WTC11 (cell line): Measurements from ENCODE around the gene P2RY6. TPM values are rescaled to one million over a fixed set of nuclear protein-coding genes. Genes with fewer than 3 reads are reported as not detected.

Source experiments
- ATAC-seq: fragments of 200-7000 bp; cut with Tn5 transposase; 2 replicates; pipeline ENCODE4 v1.10.0; 2021; ENCODE audit warnings: mild to moderate bottlenecking, moderate library complexity
- CTCF ChIA-PET: fragments of 300-600 bp; sonication (Branson Sonifier 250); formaldehyde crosslinking; loops from one replicate; lab custom pipeline; 2021; ENCODE audit warnings: antibody characterized with exemption; lab: Charles Lee
- POLR2A ChIA-PET: fragments of 350-600 bp; sonication (Branson Sonifier 250); formaldehyde crosslinking; loops from one replicate; lab custom pipeline; 2021; ENCODE audit warnings: antibody characterized with exemption; lab: Charles Lee
- DNase-seq: peaks from one replicate; pipeline ENCODE4 v3.0.0; 2021; ENCODE audit warnings: low spot score
- H3K27ac Mint-ChIP-seq: 2 replicates; pipeline ENCODE4 v1.8.0; 2021; ENCODE audit warnings: mixed read lengths
- H3K27me3 Mint-ChIP-seq: 2 replicates; pipeline ENCODE4 v1.8.0; 2021; ENCODE audit warnings: low read depth, mild to moderate bottlenecking, moderate library complexity, mixed read lengths
- H3K36me3 Mint-ChIP-seq: 2 replicates; pipeline ENCODE4 v1.8.0; 2021; ENCODE audit warnings: mixed read lengths
- H3K4me1 Mint-ChIP-seq: 2 replicates; pipeline ENCODE4 v1.8.0; 2022; ENCODE audit warnings: mixed read lengths
- H3K4me3 Mint-ChIP-seq: 2 replicates; pipeline ENCODE4 v1.8.0; 2021; ENCODE audit warnings: mild to moderate bottlenecking, moderate library complexity, mixed read lengths
- H3K9me3 Mint-ChIP-seq: 2 replicates; pipeline ENCODE4 v1.8.0; 2021; ENCODE audit warnings: mixed read lengths
- E2F4 ChIP-seq: sonication (generic); formaldehyde crosslinking; IDR thresholded peaks from 2 replicates; pipeline ENCODE4 v1.8.1; 2022; ENCODE audit warnings: low read depth, mild to moderate bottlenecking, moderate library complexity, missing genetic modification reagents, borderline replicate concordance
- ESRRA ChIP-seq: sonication (generic); formaldehyde crosslinking; IDR thresholded peaks from 2 replicates; pipeline ENCODE4 v1.8.1; 2022; ENCODE audit warnings: mild to moderate bottlenecking, missing genetic modification reagents, borderline replicate concordance
- FOXP4 ChIP-seq: sonication (generic); formaldehyde crosslinking; IDR thresholded peaks from 2 replicates; pipeline ENCODE4 v1.8.0; 2022; ENCODE audit warnings: mild to moderate bottlenecking, missing genetic modification reagents
- PREB ChIP-seq: sonication (generic); formaldehyde crosslinking; IDR thresholded peaks from 2 replicates; pipeline ENCODE4 v1.8.1; 2022; ENCODE audit warnings: mild to moderate bottlenecking, missing genetic modification reagents, moderate library complexity, borderline replicate concordance
- PRRX2 ChIP-seq: fragments of 250-450 bp; sonication (Bioruptor Pico); IDR thresholded peaks from 2 replicates; pipeline ENCODE4 v1.8.0; 2021; ENCODE audit warnings: mild to moderate bottlenecking
- TP53 ChIP-seq: sonication (generic); formaldehyde crosslinking; IDR thresholded peaks from 2 replicates; pipeline ENCODE4 v1.8.1; 2023; ENCODE audit warnings: mild to moderate bottlenecking, missing genetic modification reagents
- ZBTB21 ChIP-seq: sonication (generic); formaldehyde crosslinking; IDR thresholded peaks from 2 replicates; pipeline ENCODE4 v1.8.1; 2023; ENCODE audit warnings: mild to moderate bottlenecking, missing genetic modification reagents, borderline replicate concordance
- ZNF121 ChIP-seq: sonication (generic); formaldehyde crosslinking; IDR thresholded peaks from 2 replicates; pipeline ENCODE4 v1.8.0; 2023; ENCODE audit warnings: missing genetic modification reagents
- ZNF317 ChIP-seq: sonication (generic); formaldehyde crosslinking; IDR thresholded peaks from 2 replicates; pipeline ENCODE4 v1.8.1; 2023; ENCODE audit warnings: low read depth, mild to moderate bottlenecking, moderate library complexity, missing genetic modification reagents, borderline replicate concordance
- ZNF416 ChIP-seq: fragments of 250-450 bp; sonication (Bioruptor Pico); IDR thresholded peaks from 2 replicates; pipeline ENCODE4 v1.9.0; 2021; ENCODE audit warnings: mild to moderate bottlenecking, inconsistent platforms
- ZNF425 ChIP-seq: fragments of 250-450 bp; sonication (Bioruptor Pico); conservative IDR thresholded peaks from 2 replicates; pipeline ENCODE4 v1.9.0; 2021; ENCODE audit warnings: mild to moderate bottlenecking
- ZNF512 ChIP-seq: sonication (generic); formaldehyde crosslinking; IDR thresholded peaks from 2 replicates; pipeline ENCODE4 v1.8.1; 2022; ENCODE audit warnings: missing genetic modification reagents, borderline replicate concordance
- total RNA-seq: library from RNA; stranded (reverse); gene quantifications from 3 replicates; pipeline ENCODE4 v1.2.3, GENCODE V29; 2021
- TF ChIP-seq, protein P1 (sequence below): sonication (generic); formaldehyde crosslinking; IDR thresholded peaks from 2 replicates; pipeline ENCODE4 v1.8.1; 2023; ENCODE audit warnings: mild to moderate bottlenecking, missing genetic modification reagents, moderate library complexity
- TF ChIP-seq, protein P2 (sequence below): sonication (generic); formaldehyde crosslinking; IDR thresholded peaks from 2 replicates; pipeline ENCODE4 v1.8.0; 2023; ENCODE audit warnings: missing genetic modification reagents, mild to moderate bottlenecking, borderline replicate concordance
- TF ChIP-seq, protein P3 (sequence below): sonication (generic); formaldehyde crosslinking; IDR thresholded peaks from 2 replicates; pipeline ENCODE4 v1.8.0; 2022; ENCODE audit warnings: mild to moderate bottlenecking, missing genetic modification reagents

Gene P2RY6
- total RNA-seq, 1 experiment from 2014 or later, result not detected

- peaks cover 41% of the 10 kb centered on the region for H3K4me1 Mint-ChIP-seq
- TF ChIP-seq, protein P1, sequence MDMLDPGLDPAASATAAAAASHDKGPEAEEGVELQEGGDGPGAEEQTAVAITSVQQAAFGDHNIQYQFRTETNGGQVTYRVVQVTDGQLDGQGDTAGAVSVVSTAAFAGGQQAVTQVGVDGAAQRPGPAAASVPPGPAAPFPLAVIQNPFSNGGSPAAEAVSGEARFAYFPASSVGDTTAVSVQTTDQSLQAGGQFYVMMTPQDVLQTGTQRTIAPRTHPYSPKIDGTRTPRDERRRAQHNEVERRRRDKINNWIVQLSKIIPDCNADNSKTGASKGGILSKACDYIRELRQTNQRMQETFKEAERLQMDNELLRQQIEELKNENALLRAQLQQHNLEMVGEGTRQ (CRISPR knock-in tag), result no peak
- TF ChIP-seq, protein P2, sequence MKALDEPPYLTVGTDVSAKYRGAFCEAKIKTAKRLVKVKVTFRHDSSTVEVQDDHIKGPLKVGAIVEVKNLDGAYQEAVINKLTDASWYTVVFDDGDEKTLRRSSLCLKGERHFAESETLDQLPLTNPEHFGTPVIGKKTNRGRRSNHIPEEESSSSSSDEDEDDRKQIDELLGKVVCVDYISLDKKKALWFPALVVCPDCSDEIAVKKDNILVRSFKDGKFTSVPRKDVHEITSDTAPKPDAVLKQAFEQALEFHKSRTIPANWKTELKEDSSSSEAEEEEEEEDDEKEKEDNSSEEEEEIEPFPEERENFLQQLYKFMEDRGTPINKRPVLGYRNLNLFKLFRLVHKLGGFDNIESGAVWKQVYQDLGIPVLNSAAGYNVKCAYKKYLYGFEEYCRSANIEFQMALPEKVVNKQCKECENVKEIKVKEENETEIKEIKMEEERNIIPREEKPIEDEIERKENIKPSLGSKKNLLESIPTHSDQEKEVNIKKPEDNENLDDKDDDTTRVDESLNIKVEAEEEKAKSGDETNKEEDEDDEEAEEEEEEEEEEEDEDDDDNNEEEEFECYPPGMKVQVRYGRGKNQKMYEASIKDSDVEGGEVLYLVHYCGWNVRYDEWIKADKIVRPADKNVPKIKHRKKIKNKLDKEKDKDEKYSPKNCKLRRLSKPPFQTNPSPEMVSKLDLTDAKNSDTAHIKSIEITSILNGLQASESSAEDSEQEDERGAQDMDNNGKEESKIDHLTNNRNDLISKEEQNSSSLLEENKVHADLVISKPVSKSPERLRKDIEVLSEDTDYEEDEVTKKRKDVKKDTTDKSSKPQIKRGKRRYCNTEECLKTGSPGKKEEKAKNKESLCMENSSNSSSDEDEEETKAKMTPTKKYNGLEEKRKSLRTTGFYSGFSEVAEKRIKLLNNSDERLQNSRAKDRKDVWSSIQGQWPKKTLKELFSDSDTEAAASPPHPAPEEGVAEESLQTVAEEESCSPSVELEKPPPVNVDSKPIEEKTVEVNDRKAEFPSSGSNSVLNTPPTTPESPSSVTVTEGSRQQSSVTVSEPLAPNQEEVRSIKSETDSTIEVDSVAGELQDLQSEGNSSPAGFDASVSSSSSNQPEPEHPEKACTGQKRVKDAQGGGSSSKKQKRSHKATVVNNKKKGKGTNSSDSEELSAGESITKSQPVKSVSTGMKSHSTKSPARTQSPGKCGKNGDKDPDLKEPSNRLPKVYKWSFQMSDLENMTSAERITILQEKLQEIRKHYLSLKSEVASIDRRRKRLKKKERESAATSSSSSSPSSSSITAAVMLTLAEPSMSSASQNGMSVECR (CRISPR knock-in tag), result no peak
- TF ChIP-seq ZNF317 (no peak), PREB (no peak), ZNF121 (CRISPR knock-in tag) (no peak), ZNF512 (CRISPR knock-in tag) (no peak), TP53 (no peak), ZBTB21 (CRISPR knock-in tag) (no peak), E2F4 (CRISPR knock-in tag) (no peak), ESRRA (CRISPR knock-in tag) (no peak), FOXP4 (CRISPR knock-in tag) (no peak), PRRX2 (CRISPR knock-in tag) (no peak), ZNF416 (CRISPR knock-in tag) (no peak), ZNF425 (no peak)
- TF ChIP-seq, protein P3, sequence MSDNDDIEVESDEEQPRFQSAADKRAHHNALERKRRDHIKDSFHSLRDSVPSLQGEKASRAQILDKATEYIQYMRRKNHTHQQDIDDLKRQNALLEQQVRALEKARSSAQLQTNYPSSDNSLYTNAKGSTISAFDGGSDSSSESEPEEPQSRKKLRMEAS (CRISPR knock-in tag), result no peak
- ChIA-PET POLR2A (no interaction called here), CTCF (interaction anchor here (0.8 to 4.7 kb wide), 5 partner anchors 11 to 33 kb away, joined by 3 to 26 read pairs (median 5); no protein-coding TSS in a partner anchor)
- no peak for DNase-seq
- no peak overlapping the region for H3K27ac Mint-ChIP-seq
- no peaks in the 10 kb centered on the region for H3K36me3 Mint-ChIP-seq
- H3K4me3 Mint-ChIP-seq, result no peak overlapping the region
- no peaks in the 10 kb centered on the region; the same call in 1 of the 2 replicates for H3K27me3 Mint-ChIP-seq
- no peak for ATAC-seq
- H3K9me3 Mint-ChIP-seq, result no peaks in the 10 kb centered on the region
Measured at GRCh38 chr11:73317803-73318202, 45.7 kb downstream of the P2RY6 start.
